Body of pancreas (tissue), 4 donors: ENCODE data around the gene CD84. TPM values are rescaled to one million over a fixed set of nuclear protein-coding genes. Genes with fewer than 3 reads are reported as not detected.
A peak's percentile ranks its signal among the peaks of the same experiment; 100 is the strongest.

Experiments
- ATAC-seq: fragments of 150-250 bp; one replicate; pipeline ENCODE4 v1.9.1; 2016
- DNase-seq, 4 donors: peaks; one replicate each; pipeline ENCODE4 v3.0.0-alpha.2; 2019
- H3K27ac ChIP-seq, 4 donors: fragments of 200-600 bp; sonication (generic); 1 replicate in 3 of 4; 2 replicates in 1 of 4; pipeline versions ENCODE4 v1.5.1 to v1.6.1; 2016 to 2019; ENCODE audit warnings: mild to moderate bottlenecking in 1 of 4, mixed read lengths in 1 of 4, moderate library complexity in 1 of 4
- H3K27me3 ChIP-seq, 2 donors: fragments of 200-600 bp; sonication (generic); one replicate each; pipeline ENCODE4 v1.6.0; 2016; ENCODE audit warnings: mild to moderate bottlenecking in 1 of 2
- H3K36me3 ChIP-seq, 2 donors: fragments of 200-600 bp; sonication (generic); replicated peaks in 1 of 2; 2 replicates each; pipeline ENCODE4 v1.5.1; 2016; ENCODE audit warnings: low read depth in 2 of 2; ENCODE audit not compliant: insufficient read depth in 1 of 2
- H3K4me1 ChIP-seq: fragments of 200-600 bp; sonication (generic); one replicate; pipeline ENCODE4 v1.6.0; 2016
- H3K4me3 ChIP-seq, 2 donors: fragments of 200-600 bp; sonication (generic); 1 replicate in 1 of 2; 2 replicates in 1 of 2; pipeline ENCODE4 v1.5.1; 2016 to 2019
- H3K9me3 ChIP-seq, 3 donors: fragments of 200-600 bp; sonication (generic); 1 replicate in 2 of 3; 2 replicates in 1 of 3; pipeline ENCODE4 v1.5.1; 2016
- POLR2A ChIP-seq, 3 donors: fragments of 450-650 bp; IDR thresholded peaks; one replicate each; pipeline ENCODE4 v1.6.1; 2016; ENCODE audit warnings: antibody characterized with exemption in 3 of 3, mild to moderate bottlenecking in 2 of 3
- WGBS, 2 donors: methylation state at CpG; one replicate each; pipeline ENCODE4 v1.1.5; 2017; 5-methylcytosine and 5-hydroxymethylcytosine counted together
- intact Hi-C: fragments of 100-400 bp; cut with DNase I; formaldehyde crosslinking; loops from one replicate; pipeline ENCODE4 v1.15.1; 2023
- total RNA-seq, 2 donors: library from RNA; depleted of rRNA; stranded (reverse); fragments of >200 nt; gene quantifications; one replicate each; pipeline ENCODE4 v1.1.0, GENCODE V29; 2016
- TF ChIP-seq, protein P1 (sequence below), 7 experiments: fragments of 450-650 bp in 4 of 7; fragments of 200-600 bp in 3 of 7; sonication (generic) in 3 of 7; IDR thresholded peaks; one replicate each; pipeline ENCODE4 v1.5.1; 2016 to 2019; ENCODE audit warnings: antibody characterized with exemption in 7 of 7

CD84 gene
- total RNA-seq, 2 donors from 2014 or later: 3.0 to 7.0 TPM

DNA sequence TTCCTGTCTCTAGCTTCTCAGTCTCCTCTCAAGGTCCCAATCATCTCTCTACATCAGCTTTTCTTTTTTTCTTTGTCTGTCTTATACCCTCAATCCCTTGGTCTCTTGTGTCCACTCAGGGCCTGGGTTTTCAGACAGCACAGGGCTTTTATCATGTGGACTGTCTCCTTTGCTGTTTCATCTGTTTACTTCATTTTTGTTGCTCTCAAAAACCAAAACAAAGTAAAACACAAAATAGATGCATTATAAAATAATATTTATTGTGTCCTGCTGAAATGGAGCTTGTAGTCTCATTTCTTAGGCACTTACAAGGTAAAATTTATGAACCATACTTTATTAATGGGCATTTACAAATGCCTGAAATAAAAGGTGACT lies 38.5 kb downstream of the CD84 start:
- H3K9me3 ChIP-seq: no peaks in the 10 kb centered on the region
- H3K36me3 ChIP-seq: no peaks in the 10 kb centered on the region
- DNase-seq (no peak), ATAC-seq (no peak)
- H3K4me1 ChIP-seq: peaks cover 89% of the 10 kb centered on the region
- H3K27me3 ChIP-seq: no peaks in the 10 kb centered on the region
- no peak overlapping the region for H3K4me3 ChIP-seq
- TF ChIP-seq, protein P1, sequence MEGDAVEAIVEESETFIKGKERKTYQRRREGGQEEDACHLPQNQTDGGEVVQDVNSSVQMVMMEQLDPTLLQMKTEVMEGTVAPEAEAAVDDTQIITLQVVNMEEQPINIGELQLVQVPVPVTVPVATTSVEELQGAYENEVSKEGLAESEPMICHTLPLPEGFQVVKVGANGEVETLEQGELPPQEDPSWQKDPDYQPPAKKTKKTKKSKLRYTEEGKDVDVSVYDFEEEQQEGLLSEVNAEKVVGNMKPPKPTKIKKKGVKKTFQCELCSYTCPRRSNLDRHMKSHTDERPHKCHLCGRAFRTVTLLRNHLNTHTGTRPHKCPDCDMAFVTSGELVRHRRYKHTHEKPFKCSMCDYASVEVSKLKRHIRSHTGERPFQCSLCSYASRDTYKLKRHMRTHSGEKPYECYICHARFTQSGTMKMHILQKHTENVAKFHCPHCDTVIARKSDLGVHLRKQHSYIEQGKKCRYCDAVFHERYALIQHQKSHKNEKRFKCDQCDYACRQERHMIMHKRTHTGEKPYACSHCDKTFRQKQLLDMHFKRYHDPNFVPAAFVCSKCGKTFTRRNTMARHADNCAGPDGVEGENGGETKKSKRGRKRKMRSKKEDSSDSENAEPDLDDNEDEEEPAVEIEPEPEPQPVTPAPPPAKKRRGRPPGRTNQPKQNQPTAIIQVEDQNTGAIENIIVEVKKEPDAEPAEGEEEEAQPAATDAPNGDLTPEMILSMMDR (IDR thresholded peaks at IDR 0.05): no peak
- no peak for TF ChIP-seq POLR2A (IDR thresholded peaks at IDR 0.05)
- intact Hi-C loops: no loop called here
- H3K27ac ChIP-seq: peak overlapping the region; percentile 57 to 86 (median 79)

DNA sequence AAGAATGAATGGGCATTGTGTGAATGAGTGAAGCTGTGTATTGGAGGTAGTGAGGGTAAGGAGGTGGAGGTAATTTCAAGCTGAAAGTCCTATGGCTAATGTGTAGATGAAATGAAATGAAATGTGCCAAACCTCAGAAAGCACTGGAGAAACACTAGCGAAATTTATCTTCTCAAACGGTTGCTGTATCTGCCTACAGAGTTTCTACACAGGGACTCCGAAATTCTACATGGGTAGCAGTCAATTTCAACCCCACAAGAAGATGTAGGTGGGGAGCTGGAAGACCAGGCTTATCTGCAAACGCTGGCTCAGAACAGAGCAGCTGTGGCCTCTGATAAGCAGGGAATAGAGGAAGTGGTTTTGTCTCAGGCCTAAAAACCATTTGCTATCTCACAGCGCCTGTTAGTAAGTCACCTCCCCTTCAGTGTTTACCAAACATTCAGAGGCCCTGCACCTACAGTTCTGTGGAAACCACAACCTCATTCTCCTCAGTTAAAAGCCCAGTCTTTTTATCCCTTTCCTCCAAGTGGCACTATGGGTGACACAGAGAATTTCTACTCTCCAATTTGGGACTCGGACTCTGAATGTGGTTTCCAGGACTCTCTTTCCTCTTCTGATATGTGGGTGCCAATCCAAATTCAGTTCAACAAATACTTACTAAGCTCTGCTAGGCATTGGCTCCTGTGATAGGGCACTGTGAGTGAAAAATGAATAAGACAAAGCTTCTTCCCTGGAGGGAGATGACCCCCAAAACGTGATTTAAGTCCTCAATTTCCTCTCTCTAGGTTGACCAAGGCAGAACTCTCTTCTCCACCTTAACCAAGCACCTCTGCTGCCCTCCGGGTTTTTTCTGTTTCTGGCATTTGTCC lies 39.1 kb downstream of the CD84 start:
- TF ChIP-seq POLR2A (IDR thresholded peaks at IDR 0.05): peak in 1 of 3 donors; percentile 23
- TF ChIP-seq, protein P1 (IDR thresholded peaks at IDR 0.05): no peak
- ATAC-seq: peak; percentile 56
- H3K27me3 ChIP-seq: no peaks in the 10 kb centered on the region
- intact Hi-C loops: no loop called here
- WGBS, 2 donors: 5 to 10% methylated on average over 8 of the region's 8 CpGs
- no peaks in the 10 kb centered on the region for H3K9me3 ChIP-seq
- H3K36me3 ChIP-seq: no peaks in the 10 kb centered on the region
- peak overlapping the region; percentile 57 to 86 (median 79) for H3K27ac ChIP-seq
- H3K4me1 ChIP-seq: peaks cover 90% of the 10 kb centered on the region
- DNase-seq: peak; percentile 36 to 70 (median 55)
- no peak overlapping the region for H3K4me3 ChIP-seq

DNA sequence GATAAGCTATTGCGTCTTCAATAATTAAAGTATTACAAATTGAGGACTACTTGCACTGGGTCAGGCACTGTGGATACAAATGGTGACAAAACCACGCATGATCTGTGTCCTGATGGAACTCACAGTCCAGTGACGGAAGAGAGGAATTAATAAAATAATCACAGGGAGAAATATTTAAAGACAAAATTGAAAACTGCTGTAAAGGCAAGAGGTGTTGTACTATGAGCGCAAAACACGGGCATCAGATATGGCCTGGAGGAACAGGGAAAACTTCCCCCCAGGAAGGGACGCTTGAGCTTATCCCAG lies 39.7 kb downstream of the CD84 start:
- Histone ChIP-seq H3K4me3 (no peak overlapping the region), H3K4me1 (peaks cover 84% of the 10 kb centered on the region), H3K9me3 (no peaks in the 10 kb centered on the region), H3K27me3 (no peaks in the 10 kb centered on the region), H3K27ac (peak overlapping the region; percentile 57 to 86 (median 79)), H3K36me3 (no peaks in the 10 kb centered on the region)
- intact Hi-C loops: no loop called here
- TF ChIP-seq POLR2A (IDR thresholded peaks at IDR 0.05): no peak
- TF ChIP-seq, protein P1 (IDR thresholded peaks at IDR 0.05): no peak
- ATAC-seq (no peak), DNase-seq (no peak)
- 16 to 30% methylated on average over 6 of the region's 6 CpGs for WGBS, 2 donors

DNA sequence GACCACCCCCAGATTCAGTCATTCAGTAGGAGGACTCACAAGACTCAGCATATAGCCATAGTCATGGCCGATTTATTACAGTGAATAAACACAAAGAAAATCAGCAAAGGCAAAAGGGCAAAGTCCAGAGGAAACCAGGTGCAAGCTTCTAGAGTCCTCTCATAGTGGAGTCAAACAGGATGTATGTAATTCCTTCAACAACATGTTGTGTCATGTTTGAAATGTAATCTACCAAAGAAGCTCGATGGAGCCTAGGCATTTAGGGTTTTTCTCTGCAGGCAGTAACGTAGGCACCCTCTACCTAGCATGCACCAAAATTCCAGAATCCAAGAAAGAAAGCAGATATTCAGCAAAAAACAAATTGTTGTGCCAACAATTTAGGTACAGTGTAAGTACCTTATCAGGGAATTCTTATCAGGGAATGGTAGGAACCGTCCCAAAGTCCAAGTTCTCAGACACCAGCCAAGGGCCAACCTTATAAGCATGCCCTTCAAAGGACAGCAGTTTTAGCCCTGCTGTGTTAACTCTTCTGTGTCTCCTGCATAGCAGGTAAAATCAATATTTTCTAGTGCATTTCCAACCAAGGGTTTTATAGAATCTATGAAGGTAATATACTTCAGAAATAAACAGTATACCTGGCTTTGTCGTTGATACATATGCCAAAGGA lies 40.2 kb downstream of the CD84 start:
- intact Hi-C loops: no loop called here
- peak; percentile 54 to 76 (median 69) for DNase-seq
- Histone ChIP-seq H3K9me3 (no peaks in the 10 kb centered on the region), H3K27me3 (no peaks in the 10 kb centered on the region), H3K4me1 (peaks cover 79% of the 10 kb centered on the region), H3K4me3 (no peak overlapping the region), H3K36me3 (no peaks in the 10 kb centered on the region), H3K27ac (peak overlapping the region; percentile 57 to 86 (median 79))
- TF ChIP-seq, protein P1 (IDR thresholded peaks at IDR 0.05): no peak
- TF ChIP-seq POLR2A (IDR thresholded peaks at IDR 0.05): no peak
- ATAC-seq: peak; percentile 81
- 11 to 18% methylated on average over 5 of the region's 5 CpGs for WGBS, 2 donors
